Stimulated activated CD4-positive, alpha-beta T cell treated with anti-CD3 and anti-CD28 coated beads, TNF-alpha, amount 100 ng/mL, for 1 hour (primary cell): Measurements from ENCODE around the gene ZMYND10.
A peak's percentile ranks its signal among the peaks of the same experiment; 100 is the strongest.
"Not testable (repeated sequence)": the region's sequence is repeated elsewhere in the genome, so short reads cannot be mapped to it uniquely, and the experiment has no call there.

Experiments
- DNase-seq, 3 donors: peaks; one replicate each; pipeline ENCODE4 v3.0.0-alpha.2; 2020; ENCODE audit warnings: low read depth in 3 of 3, low spot score in 1 of 3

ZMYND10 gene

DNA sequence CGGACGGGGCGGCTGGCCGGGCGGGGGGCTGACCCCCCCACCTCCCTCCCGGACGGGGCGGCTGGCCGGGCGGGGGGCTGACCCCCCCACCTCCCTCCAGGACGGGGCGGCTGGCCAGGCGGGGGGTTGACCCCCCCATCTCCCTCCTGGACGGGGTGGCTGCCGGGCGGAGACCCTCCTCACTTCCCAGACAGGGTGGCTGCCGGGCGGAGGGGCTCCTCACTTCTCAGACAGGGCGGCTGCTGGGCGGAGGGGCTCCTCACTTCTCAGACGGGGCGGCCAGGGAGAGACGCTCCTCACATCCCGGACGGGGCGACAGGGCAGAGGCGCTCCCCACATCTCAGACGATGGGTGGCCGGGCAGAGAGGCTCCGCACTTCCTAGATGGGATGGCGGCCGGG is 33.5 kb downstream of the ZMYND10 start:
- DNase-seq: not testable (repeated sequence)

DNA sequence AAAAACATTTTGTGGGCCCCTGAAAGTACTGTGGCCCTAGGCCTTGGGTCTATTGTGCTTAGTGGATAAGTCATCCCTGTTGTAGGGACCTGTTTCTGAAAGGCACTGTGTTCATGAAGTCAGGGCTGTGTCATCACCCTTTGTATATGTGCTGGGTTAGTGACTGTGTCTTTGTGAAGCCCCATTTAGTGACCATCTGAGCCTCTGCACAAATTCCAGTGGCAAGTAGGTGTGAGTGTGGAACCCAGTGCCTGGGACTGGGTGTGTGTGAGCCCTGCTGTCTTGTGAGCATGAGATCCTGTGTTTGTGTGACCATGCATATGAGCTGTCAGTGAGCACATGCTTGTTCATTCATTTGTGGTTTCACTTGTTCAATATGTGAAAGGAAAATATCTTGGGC is 40.9 kb downstream of the ZMYND10 start:
- no peak for DNase-seq

DNA sequence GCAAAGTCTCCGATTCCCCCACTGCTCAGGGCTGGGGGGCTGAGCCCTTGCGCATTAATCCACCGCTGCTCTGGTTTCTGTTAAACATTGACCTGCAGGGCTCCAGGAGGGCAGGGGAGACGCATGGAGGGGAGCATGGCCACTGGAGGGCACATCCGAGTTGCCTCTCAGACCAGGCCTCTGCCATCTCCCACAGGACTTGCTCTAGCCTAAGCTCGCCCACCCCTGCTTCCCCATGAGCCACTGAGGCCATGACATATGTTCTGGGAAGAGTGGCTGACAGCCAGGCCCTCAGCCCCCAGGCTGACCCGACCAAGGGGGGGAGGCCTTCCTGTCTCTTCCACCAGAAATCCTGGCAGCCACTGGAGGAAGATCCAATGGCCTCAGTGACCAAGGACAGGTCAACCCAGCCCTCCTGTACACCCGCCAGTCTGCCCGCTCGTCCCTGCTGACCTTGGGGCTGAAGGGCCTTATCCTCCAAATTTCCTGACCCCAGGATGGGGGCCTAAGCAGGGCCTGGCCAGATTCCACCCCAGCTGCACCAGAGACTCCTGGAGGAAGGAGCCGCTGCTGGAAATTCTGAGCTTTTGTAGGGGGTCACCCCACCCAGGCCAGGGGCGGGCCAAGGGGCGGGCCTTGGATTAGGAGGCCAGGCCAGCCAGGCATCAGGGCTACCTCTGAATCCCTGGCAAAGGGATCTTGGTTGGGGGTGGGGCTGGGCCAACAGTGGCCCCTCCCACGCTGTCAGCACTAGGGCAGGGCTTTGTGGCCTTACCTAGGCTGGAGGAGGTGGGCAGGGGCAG is 42.3 kb downstream of the ZMYND10 start, which contains the start of gene HYAL1:
Gene HYAL1, minus strand, starts transcription at position 562 of the 803 bp plus-strand sequence. CDS start 618 bp downstream, outside the sequence.
- no peak for DNase-seq

- no peak for DNase-seq
These were observed 43.2 kb downstream of the ZMYND10 start for GRCh38 chr3:50302095-50303012.

GRCh38 chr3:50300681-50301254 is 44.8 kb downstream of the ZMYND10 start:
- no peak for DNase-seq

GRCh38 chr3:50299929-50300680 is 45.4 kb downstream of the ZMYND10 start:
- no peak for DNase-seq

DNA sequence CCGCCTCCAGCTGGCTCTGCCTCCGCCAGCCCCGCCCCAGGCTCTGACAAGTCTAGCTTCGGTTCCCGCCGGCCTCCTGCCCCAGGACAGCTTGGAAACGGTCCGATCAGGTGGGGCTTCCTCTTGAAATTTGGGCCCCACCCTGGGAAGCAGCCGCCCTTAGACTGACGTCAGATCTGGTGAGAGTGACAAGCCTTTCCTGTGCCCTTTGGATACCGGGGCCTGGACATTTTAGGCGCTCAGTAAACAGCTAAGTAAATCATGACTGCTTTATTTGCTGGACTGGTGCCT is 45.9 kb downstream of the ZMYND10 start:
- DNase-seq: no peak

GRCh38 chr3:50298836-50299637 is 46.5 kb downstream of the ZMYND10 start, which contains the start of the genes HYAL3 and NAA80:
Gene HYAL3 (minus strand): TSS chr3:50299405. CDS start chr3:50295602, 3,803 bp downstream.
Gene NAA80 (minus strand): TSS chr3:50299405. CDS start chr3:50297463, 1,942 bp downstream.
- peak; percentile 97 to 99 (median 98) for DNase-seq

DNA sequence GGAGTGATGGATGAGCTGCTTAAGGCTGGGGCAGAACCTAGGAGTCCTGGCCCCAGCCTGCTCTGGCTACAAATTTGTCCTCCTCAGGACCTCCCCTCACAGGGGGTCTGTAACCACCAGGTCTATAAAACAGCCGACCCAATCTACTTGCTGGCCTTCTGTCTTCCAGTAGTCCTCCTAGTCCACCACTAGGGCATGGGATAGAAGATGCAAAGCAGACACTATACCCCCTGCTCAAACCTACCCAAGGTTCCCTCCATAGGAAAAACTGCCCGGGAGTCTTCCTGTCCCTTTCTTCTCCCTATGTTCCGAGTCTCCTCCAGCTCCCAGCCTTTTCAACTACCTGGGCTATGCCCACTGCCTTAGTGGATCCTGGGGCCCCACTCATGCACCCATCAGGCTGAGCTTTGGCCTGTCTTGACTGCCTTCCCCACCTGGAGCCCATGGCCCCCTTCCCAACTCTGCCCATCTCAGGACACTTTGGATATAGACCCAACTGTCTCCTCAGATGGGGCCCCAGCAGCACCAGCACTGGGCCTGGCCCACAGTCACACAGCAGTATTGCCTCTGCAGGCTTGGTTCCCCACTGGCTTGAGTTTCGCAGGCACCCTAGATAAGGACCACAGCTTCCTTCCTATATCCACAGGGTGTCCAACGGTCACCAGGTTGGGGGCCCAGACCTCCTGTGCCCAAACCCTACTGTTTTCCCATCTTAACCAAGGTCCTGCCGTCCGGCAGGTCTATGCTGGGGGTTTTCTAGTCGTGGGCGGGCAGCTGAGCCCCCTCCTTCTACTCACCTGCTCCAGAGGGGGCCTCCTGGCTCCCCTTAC is 47.4 kb downstream of the ZMYND10 start:
- DNase-seq: no peak

- no peak for DNase-seq
These were observed 48.2 kb downstream of the ZMYND10 start for GRCh38 chr3:50297384-50297775.

- no peak for DNase-seq
These were observed 48.7 kb downstream of the ZMYND10 start for GRCh38 chr3:50296721-50297383.

- no peak for DNase-seq
These were observed 49.7 kb downstream of the ZMYND10 start for GRCh38 chr3:50295553-50296431.

DNA sequence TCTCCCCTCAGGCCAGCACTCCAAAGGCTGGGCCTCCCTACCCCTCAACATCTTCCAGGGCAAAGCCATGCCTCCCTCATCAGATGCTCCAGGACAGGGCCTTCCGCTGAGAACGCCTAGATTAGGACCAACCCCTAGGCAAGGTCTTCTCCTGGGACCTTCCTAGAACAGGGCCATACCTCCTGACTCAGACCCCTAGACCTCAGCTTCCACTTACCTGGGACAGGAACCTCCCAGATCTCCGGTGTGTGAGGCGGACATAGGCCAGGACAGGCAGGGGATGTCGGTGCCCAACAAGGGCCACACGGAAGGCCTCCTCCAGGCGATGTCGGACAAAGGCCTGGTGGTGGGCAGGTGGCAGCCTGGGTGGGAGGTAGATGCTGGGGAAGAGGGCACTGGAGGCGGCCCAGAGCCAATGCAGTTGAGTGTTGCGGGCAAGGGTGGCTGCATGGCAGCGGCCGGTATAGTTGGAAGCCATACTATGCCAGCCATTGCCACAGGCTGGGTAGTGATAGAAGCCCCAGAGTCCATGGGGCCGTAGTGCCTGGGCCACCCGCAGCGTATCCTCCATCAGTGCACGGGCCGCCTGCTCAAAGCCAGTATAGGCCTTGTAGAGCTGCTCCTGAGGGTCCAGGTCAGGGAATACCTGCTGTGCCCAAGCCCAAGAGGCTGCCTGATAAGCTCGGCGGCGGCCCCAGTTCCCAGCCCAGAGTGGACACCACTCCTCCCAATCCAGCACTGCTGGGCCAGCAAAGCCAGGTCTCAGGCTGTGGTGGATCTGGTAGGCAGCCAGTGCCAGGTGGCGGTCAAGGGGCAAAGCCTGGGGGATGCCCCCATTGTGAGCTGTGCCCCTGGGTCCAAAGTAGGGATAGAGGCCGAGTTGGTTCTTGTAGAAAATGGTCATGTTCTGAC is 50.8 kb downstream of the ZMYND10 start:
- DNase-seq: no peak

DNA sequence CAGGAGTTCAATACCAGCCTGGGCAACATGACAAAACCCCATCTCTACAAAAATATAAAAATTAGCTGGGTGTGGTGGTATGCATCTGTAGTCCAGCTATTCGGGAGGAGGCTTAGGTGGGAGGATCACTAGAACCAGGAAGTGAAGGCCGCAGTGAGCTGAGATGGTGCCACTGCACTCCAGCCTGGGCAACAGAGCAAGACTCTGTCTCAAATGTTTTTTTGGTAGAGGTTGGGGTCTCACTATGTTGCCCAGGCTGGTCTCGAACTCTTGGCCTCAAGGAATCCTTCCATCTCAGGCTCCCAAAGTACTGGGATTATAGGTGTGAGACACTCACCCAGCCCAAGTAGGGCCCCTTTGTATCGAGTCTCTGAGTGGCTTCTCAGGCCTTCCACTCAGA is 51.4 kb downstream of the ZMYND10 start:
- DNase-seq: no peak

DNA sequence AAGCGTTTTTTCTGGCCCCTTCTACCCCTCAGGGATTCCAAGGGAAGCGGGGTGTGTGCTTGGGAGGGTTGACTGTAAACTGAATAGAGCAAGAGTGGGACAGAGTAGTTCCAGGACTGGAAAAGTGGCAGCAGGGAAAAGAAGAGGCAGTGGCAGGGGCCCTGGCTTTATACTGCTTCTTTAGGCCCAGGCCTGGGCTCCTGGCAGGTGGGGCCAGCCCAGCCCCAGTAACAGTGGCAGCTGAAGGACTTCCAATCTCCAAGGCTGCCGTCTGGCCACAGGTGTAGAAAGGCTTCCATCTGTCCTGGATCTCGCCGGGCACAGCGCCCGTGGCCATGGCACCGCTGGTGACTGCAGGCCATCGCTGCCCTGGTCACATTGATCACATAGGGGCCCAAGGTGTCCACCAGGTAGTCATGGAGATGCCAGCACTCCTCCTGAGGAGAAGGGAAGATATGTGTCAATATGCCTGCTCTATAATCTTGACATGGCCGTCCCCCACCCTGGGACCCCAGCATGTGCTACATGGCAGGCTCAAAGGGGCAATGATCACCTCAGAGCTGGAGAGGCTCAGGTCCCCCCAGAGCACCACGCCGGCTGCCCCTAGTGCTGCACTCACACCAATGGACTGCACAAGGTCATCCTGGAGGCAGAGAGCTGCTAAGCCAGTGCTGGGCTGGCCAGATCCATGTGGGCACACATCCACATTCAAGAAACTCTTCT is 52.3 kb downstream of the ZMYND10 start:
- DNase-seq: no peak
